ENCODE measurements around the gene VCL.

GRCh38 chr10:73992899-73993788 lies 4.8 kb upstream of the VCL start:
- TF ChIP-seq EZH2phosphoT487 (IDR thresholded peaks at IDR 0.05; ENCODE audit: borderline replicate concordance, low read length) (no peak), CTCF (conservative IDR thresholded peaks at IDR 0.05; ENCODE audit: low read depth, low read length) (no peak)
